K562 (cell line): Measurements from ENCODE around the gene KCNK4.
A peak's percentile ranks its signal among the peaks of the same experiment; 100 is the strongest.

Experiments used
- CEBPB ChIP-seq: fragments of 450-650 bp; IDR thresholded peaks from 2 replicates; pipeline ENCODE4 v1.6.1; 2016; ENCODE audit warnings: missing genetic modification characterization, missing compliant biosample characterization
- CTCF ChIP-seq, 3 experiments: IDR thresholded peaks in 2 of 3; conservative IDR thresholded peaks in 1 of 3; 2 replicates each; pipeline ENCODE4 v1.5.1; 2011 to 2012; ENCODE audit warnings: low read length in 3 of 3, mild to moderate bottlenecking in 3 of 3, control low read depth in 2 of 3, improper control_type of control experiment in 1 of 3, inconsistent platforms in 1 of 3, low read depth in 1 of 3, mixed read lengths in 1 of 3, moderate library complexity in 1 of 3; ENCODE audit not compliant: insufficient read depth in 2 of 3
- DLX4 ChIP-seq: fragments of 250-450 bp; sonication (Bioruptor Pico); IDR thresholded peaks from 2 replicates; pipeline ENCODE4 v1.6.1; 2021; ENCODE audit warnings: mild to moderate bottlenecking
- ELF4 ChIP-seq: fragments of 450-650 bp; formaldehyde crosslinking; IDR thresholded peaks from 2 replicates; pipeline ENCODE4 v1.4.0; 2022; ENCODE audit warnings: missing genetic modification characterization
- FOXA1 ChIP-seq: fragments of 450-650 bp; IDR thresholded peaks from 2 replicates; pipeline ENCODE4 v1.6.1; 2016; ENCODE audit warnings: mild to moderate bottlenecking, borderline replicate concordance
- HOMEZ ChIP-seq: fragments of 250-450 bp; sonication (Bioruptor Pico); IDR thresholded peaks from 2 replicates; pipeline ENCODE4 v1.4.0; 2020; ENCODE audit warnings: mild to moderate bottlenecking, moderate library complexity
- ZBTB26 ChIP-seq: fragments of 450-650 bp; formaldehyde crosslinking; IDR thresholded peaks from 2 replicates; pipeline ENCODE4 v1.4.0; 2022; ENCODE audit warnings: missing genetic modification characterization
- ZNF274 ChIP-seq: IDR thresholded peaks from 2 replicates; pipeline ENCODE4 v1.6.1; 2011; ENCODE audit warnings: low read depth, mild to moderate bottlenecking, low read length, moderate library complexity, borderline replicate concordance
- ZZZ3 ChIP-seq: fragments of 450-650 bp; IDR thresholded peaks from 2 replicates; pipeline ENCODE4 v1.6.1; 2016; ENCODE audit warnings: antibody characterized with exemption, mild to moderate bottlenecking, moderate library complexity

GRCh38 chr11:64317961-64318765 lies 27.1 kb downstream of the KCNK4 start, which contains the start of gene PRDX5:
- TF ChIP-seq ZNF274 = no peak
- TF ChIP-seq HOMEZ (CRISPR knock-in tag) = no peak
- TF ChIP-seq ZBTB26 (CRISPR knock-in tag) = no peak
- TF ChIP-seq ZZZ3 = no peak
- no peak for TF ChIP-seq DLX4
- TF ChIP-seq FOXA1 = no peak
- TF ChIP-seq CTCF (IDR thresholded peaks at IDR 0.05 in 2 of 3, conservative IDR thresholded peaks at IDR 0.05 in 1 of 3; ENCODE audit: insufficient read depth in 2 of 3, low read depth in 1 of 3, low read length in 3 of 3) = peak; percentile 65 to 96 (median 94)
- no peak for TF ChIP-seq ELF4 (CRISPR knock-in tag)
- TF ChIP-seq CEBPB = peak; percentile 89
